Measurements from ENCODE around the gene QSOX2. TPM values are rescaled to one million over a fixed set of nuclear protein-coding genes. Genes with fewer than 3 reads are reported as not detected.

The QSOX2 gene
- total RNA-seq, 1 experiment from 2014 or later, result 9.9 TPM

DNA sequence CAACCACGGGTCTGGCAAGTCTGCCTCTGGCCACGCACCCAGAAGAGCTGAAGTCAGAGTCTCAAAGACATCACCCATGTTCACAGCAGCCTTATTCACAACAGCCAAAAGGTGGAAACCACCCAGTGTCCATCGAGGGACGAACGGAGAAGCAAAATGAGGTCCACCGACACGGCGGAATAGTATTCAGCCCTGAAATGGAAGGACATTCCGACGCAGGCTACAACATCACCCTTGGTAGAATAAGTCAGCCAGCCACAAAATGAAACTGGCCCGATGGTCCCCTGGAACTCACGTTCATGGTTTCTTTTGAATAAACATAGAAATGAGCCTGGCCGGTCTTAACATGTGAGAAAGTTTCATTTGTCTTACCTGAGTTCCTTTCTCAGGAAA, 41.4 kb upstream of the QSOX2 start:
- no peaks in the 10 kb centered on the region for H3K79me2 ChIP-seq (ENCODE audit: low read length)
- intact Hi-C loops (cut with micrococcal nuclease), result no loop called here

DNA sequence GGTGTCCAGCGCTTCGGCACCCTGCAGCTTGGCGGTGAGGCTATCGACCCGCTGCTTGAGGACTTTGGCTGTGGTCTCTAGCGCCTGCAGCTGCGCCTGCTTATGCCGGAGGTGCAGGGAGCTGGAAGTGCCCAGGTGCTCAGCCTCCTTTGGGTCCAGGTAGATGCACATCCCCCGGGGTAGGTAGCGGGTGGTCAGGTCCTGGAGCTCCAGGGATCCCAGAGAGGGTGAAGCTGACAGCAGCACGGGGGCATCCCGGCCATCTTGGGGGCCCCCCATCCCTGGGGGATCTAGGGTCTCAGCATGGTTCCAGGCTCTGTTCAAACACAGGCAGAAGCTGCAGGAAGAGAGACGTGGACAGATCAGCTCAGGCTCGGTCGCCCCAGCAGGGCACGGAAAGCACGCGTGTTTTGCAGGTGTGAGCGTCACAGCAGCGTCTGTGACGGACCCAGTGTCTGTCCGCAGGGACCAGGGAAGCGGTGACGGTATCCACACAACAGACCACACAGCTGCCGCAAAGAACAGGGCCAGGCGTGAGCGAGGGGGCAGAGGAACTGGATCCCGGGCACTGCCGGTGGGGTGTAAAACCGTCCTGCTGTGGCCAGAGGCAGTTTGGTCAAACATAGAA, 40.9 kb upstream of the QSOX2 start:
- Histone ChIP-seq H3K36me3 (ENCODE audit: low read depth, low read length) (no peaks in the 10 kb centered on the region), H3K9ac (ENCODE audit: low read length) (no peak overlapping the region), H3K79me2 (ENCODE audit: low read length) (no peaks in the 10 kb centered on the region), H3F3A (ENCODE audit: low read length, unreplicated experiment) (no peaks in the 10 kb centered on the region), H3K4me1 (ENCODE audit: insufficient read depth, low read length) (peaks cover 5% of the 10 kb centered on the region; the same call in 1 of the 2 replicates), H2AFZ (ENCODE audit: low read length) (no peak overlapping the region), H3K4me3 (ENCODE audit: low read length) (no peak overlapping the region), H3K9me3 (ENCODE audit: low read length) (no peaks in the 10 kb centered on the region), H3K27ac (ENCODE audit: low read length) (no peak overlapping the region), H3K9me2 (replicated peaks; ENCODE audit: low read length) (no peaks in the 10 kb centered on the region), H3K27me3 (ENCODE audit: low read length) (no peaks in the 10 kb centered on the region), H4K20me1 (ENCODE audit: low read length) (no peaks in the 10 kb centered on the region), H3K4me2 (ENCODE audit: low read length) (no peak overlapping the region)
- BruUV-seq (replicated peaks), result no TSS peak
- intact Hi-C loops (cut with micrococcal nuclease), result no loop called here
- POLR2A ChIA-PET (ENCODE audit: unreplicated experiment), result no interaction called here
- CTCF ChIA-PET, result no interaction called here
- no peak for TF ChIP-seq EZH2phosphoT487 (IDR thresholded peaks at IDR 0.05; ENCODE audit: borderline replicate concordance, low read length)
- TF ChIP-seq, protein P1, sequence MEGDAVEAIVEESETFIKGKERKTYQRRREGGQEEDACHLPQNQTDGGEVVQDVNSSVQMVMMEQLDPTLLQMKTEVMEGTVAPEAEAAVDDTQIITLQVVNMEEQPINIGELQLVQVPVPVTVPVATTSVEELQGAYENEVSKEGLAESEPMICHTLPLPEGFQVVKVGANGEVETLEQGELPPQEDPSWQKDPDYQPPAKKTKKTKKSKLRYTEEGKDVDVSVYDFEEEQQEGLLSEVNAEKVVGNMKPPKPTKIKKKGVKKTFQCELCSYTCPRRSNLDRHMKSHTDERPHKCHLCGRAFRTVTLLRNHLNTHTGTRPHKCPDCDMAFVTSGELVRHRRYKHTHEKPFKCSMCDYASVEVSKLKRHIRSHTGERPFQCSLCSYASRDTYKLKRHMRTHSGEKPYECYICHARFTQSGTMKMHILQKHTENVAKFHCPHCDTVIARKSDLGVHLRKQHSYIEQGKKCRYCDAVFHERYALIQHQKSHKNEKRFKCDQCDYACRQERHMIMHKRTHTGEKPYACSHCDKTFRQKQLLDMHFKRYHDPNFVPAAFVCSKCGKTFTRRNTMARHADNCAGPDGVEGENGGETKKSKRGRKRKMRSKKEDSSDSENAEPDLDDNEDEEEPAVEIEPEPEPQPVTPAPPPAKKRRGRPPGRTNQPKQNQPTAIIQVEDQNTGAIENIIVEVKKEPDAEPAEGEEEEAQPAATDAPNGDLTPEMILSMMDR (conservative IDR thresholded peaks at IDR 0.05; ENCODE audit: low read depth, low read length), result no peak
- TF ChIP-seq EZH2 (IDR thresholded peaks at IDR 0.05; ENCODE audit: low read length, unreplicated experiment), result no peak
- ATAC-seq (no peak), DNase-seq (no peak)

More for the DNA sequence above, 41.4 kb upstream of the QSOX2 start:
- Histone ChIP-seq H3K4me2 (ENCODE audit: low read length) (no peak overlapping the region), H3K27ac (ENCODE audit: low read length) (no peak overlapping the region), H3K4me1 (ENCODE audit: insufficient read depth, low read length) (peaks cover 5% of the 10 kb centered on the region; the same call in 1 of the 2 replicates), H3K4me3 (ENCODE audit: low read length) (no peak overlapping the region), H3K27me3 (ENCODE audit: low read length) (no peaks in the 10 kb centered on the region), H4K20me1 (ENCODE audit: low read length) (no peaks in the 10 kb centered on the region), H3F3A (ENCODE audit: low read length, unreplicated experiment) (no peaks in the 10 kb centered on the region), H2AFZ (ENCODE audit: low read length) (no peak overlapping the region), H3K36me3 (ENCODE audit: low read depth, low read length) (no peaks in the 10 kb centered on the region), H3K9me3 (ENCODE audit: low read length) (no peaks in the 10 kb centered on the region), H3K9ac (ENCODE audit: low read length) (no peak overlapping the region), H3K9me2 (replicated peaks; ENCODE audit: low read length) (no peaks in the 10 kb centered on the region)
- ChIA-PET CTCF (no interaction called here), POLR2A (ENCODE audit: unreplicated experiment) (no interaction called here)
- DNase-seq (no peak), ATAC-seq (no peak)
- no peak for TF ChIP-seq EZH2 (IDR thresholded peaks at IDR 0.05; ENCODE audit: low read length, unreplicated experiment)
- TF ChIP-seq EZH2phosphoT487 (IDR thresholded peaks at IDR 0.05; ENCODE audit: borderline replicate concordance, low read length), result no peak
- TF ChIP-seq, protein P1 (conservative IDR thresholded peaks at IDR 0.05; ENCODE audit: low read depth, low read length), result no peak
- BruUV-seq (replicated peaks), result no TSS peak

GRCh38 chr9:136285501-136286358, 40.1 kb upstream of the QSOX2 start:
- ChIA-PET POLR2A (ENCODE audit: unreplicated experiment) (no interaction called here), CTCF (no interaction called here)
- Histone ChIP-seq H3F3A (ENCODE audit: low read length, unreplicated experiment) (no peaks in the 10 kb centered on the region), H3K9me3 (ENCODE audit: low read length) (no peaks in the 10 kb centered on the region), H3K9ac (ENCODE audit: low read length) (no peak overlapping the region), H3K27ac (ENCODE audit: low read length) (no peak overlapping the region), H3K79me2 (ENCODE audit: low read length) (no peaks in the 10 kb centered on the region), H3K27me3 (ENCODE audit: low read length) (no peaks in the 10 kb centered on the region), H3K9me2 (replicated peaks; ENCODE audit: low read length) (no peaks in the 10 kb centered on the region), H3K4me1 (ENCODE audit: insufficient read depth, low read length) (peaks cover 5% of the 10 kb centered on the region; the same call in 1 of the 2 replicates), H3K4me2 (ENCODE audit: low read length) (no peak overlapping the region), H3K36me3 (ENCODE audit: low read depth, low read length) (no peaks in the 10 kb centered on the region), H2AFZ (ENCODE audit: low read length) (no peak overlapping the region), H4K20me1 (ENCODE audit: low read length) (no peaks in the 10 kb centered on the region), H3K4me3 (ENCODE audit: low read length) (no peak overlapping the region)
- DNase-seq, result no peak
- no TSS peak for BruUV-seq (replicated peaks)
- no peak for ATAC-seq
- intact Hi-C loops (cut with micrococcal nuclease), result no loop called here
- TF ChIP-seq EZH2phosphoT487 (IDR thresholded peaks at IDR 0.05; ENCODE audit: borderline replicate concordance, low read length) (no peak), EZH2 (IDR thresholded peaks at IDR 0.05; ENCODE audit: low read length, unreplicated experiment) (no peak)
- TF ChIP-seq, protein P1 (conservative IDR thresholded peaks at IDR 0.05; ENCODE audit: low read depth, low read length), result no peak

Data from PC-3 (cell line).